LNCAP (cell line): Measurements from ENCODE around the gene MUC4.

Experiments
- TF ChIP-seq, protein P1 (sequence below): fragments of 450-650 bp; IDR thresholded peaks from 2 replicates; pipeline ENCODE4 v1.5.1; 2017; ENCODE audit warnings: mild to moderate bottlenecking

Gene MUC4

GRCh38 chr3:195753581-195753980 lies 58.1 kb downstream of the MUC4 start:
- TF ChIP-seq, protein P1, sequence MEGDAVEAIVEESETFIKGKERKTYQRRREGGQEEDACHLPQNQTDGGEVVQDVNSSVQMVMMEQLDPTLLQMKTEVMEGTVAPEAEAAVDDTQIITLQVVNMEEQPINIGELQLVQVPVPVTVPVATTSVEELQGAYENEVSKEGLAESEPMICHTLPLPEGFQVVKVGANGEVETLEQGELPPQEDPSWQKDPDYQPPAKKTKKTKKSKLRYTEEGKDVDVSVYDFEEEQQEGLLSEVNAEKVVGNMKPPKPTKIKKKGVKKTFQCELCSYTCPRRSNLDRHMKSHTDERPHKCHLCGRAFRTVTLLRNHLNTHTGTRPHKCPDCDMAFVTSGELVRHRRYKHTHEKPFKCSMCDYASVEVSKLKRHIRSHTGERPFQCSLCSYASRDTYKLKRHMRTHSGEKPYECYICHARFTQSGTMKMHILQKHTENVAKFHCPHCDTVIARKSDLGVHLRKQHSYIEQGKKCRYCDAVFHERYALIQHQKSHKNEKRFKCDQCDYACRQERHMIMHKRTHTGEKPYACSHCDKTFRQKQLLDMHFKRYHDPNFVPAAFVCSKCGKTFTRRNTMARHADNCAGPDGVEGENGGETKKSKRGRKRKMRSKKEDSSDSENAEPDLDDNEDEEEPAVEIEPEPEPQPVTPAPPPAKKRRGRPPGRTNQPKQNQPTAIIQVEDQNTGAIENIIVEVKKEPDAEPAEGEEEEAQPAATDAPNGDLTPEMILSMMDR = no peak

DNA sequence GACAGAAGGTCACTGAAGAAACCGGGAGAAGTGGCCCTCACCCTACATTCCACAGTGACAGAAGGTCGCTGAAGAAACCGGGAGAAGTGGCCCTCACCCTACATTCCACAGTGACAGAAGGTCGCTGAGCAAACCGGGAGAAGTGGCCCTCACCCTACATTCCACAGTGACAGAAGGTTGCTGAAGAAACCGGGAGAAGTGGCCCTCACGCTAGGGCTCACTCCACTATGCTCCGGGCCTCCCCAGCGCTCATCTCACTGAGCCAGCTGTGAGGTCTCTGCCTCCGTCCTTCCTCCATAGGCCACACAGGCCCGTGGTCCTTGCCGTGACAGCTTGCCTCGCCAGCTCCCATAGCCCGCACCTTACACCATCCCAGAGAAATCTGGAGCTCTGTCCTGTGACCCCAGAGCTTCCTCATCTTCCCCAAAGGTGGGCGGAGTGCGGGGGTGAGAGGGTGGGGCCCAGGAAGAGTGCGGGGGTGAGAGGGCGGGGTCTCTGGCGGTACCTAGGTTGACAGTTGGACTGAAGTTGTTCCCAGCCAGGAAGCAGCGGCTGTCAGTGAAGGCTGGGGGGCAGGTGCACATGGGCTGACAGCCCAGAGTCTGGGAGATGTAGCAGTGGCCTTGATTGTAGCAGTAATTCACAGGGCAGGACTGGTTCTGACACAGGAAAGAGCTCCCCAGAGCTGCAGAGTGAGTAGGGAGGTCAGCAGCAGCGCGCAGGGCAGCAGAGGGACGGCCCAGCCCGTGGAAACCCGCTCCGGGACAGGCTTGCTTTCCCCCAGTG lies 59.0 kb downstream of the MUC4 start:
- TF ChIP-seq, protein P1 = no peak

DNA sequence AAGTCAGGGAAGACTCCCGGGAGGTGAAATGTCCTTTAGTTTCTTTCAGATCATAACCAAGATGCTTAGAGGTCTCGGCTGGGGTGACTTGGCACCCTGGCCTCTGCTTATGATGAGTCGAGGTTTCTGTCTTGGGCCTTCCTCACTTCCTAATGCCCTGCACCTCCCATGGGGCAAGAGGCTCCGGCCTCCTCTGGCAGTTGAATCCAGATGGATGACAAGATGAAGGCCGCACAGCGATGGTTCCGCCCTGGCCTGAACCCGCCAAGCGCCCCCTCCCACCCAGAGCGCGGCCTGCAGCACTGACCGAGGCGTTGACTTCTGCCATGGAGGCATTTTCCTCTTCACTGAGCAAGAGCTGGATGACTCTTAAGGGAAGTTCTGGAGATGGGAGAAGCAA lies 59.7 kb downstream of the MUC4 start:
- TF ChIP-seq, protein P1 = no peak

DNA sequence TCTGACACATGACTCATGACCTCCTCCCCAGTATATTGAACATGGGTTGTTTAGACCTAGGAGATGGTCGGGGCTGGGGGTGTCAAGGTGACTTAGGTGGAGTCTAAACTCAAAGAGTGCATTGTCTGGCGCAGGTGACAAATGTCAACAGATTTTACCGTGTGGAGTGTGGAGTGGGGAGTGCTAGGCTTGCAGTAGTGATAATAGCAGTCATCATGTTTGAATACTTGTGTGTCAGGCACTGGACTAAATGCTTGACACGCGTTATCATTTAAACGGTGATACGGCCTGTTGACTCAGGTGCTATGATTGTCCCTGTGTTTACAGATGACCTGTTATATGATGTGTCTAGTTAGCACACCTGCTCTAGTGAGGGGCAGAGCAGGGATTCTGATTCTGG lies 60.2 kb downstream of the MUC4 start:
- TF ChIP-seq, protein P1 = no peak

DNA sequence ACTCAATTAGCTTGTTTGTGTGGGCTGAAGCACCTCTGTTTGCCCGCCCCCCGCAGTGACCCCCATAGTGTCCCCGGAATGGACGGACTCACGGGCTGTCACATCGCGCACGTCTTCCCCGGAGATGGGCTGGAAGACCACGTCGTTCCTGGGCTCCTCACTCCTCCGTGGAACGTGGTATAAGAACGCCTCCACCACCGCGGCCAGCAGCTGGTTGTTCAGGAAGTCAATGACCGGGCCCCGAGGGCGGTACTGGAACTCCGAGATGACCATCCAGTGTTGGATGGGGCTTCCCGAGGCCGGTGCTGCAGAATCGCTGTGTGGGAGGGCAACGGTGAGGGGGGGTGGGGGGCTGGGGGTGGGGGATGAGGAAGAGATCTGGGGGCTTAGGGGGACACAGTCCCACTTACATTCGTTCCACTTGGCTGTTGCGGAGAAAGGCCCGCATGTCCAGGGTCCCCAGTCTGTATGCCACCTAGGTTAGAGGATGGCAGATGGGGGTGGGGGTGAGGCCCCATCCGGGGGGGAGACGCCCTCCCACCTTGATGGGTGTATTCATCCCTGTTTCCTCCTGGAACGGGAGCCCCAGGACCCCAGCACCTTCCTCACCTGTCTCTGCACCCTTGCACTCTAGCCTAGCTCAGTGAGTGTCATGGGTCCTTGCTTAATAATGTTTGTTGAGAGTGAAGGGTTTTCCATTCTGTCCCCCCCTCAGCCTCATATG lies 60.8 kb downstream of the MUC4 start:
- TF ChIP-seq, protein P1 = no peak

GRCh38 chr3:195748661-195749060 lies 63.1 kb downstream of the MUC4 start:
- TF ChIP-seq, protein P1 = no peak

DNA sequence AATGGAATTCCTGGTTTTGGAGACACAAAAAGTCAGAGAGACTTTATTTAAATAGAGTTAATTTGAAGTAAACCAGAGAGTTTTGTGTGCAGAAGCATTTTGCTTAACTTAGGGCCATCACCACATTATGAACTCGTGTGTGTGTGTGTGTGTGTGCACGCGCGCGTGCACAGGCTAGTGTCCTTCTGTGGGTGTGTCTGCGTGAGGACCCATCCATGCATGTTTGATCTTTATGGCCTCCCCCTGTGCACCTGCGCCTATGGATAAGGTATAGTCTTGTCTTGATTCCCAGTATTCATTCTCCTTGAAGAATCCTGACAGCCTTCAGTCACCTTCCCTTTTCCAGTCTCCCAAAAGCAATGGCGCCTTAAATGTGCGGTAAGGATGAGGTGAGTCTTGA lies 65.0 kb downstream of the MUC4 start:
- TF ChIP-seq, protein P1 = no peak
